Measurements from ENCODE around the gene NPAS1. TPM values are rescaled to one million over a fixed set of nuclear protein-coding genes. Genes with fewer than 3 reads are reported as not detected.

The NPAS1 gene
- total and polyA plus RNA-seq, 2 experiments from 2014 or later = 5.6 to 9.8 TPM

DNA sequence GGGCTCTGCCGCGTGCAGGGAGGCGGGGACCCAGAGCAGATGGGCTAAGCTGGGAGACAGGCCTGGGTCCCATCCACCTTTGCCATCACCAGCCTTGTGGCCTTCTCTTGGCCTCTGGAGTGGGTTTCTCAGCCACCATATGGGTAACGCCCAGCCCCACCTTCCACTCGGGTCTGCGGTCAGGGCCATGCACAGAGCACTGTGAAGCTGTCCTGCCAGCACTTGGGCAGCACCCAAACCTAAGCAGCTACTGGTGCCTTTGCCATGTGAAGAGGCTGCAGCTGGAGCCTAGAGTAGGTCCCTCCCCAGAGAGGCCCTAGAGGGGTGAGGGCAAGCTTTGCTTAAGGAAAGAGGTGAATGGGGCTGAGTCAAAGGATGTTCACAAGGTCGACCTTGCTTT lies 24.1 kb upstream of the NPAS1 start:
- H3K9me3 Mint-ChIP-seq = no peaks in the 10 kb centered on the region
- Histone ChIP-seq H3K4me3 (no peak overlapping the region), H3K4me1 (ENCODE audit: insufficient read depth) (peaks cover 8% of the 10 kb centered on the region), H3F3A (replicated peaks; ENCODE audit: low read depth) (peaks cover 10% of the 10 kb centered on the region), H3K4me2 (no peak overlapping the region), H3K79me2 (replicated peaks; ENCODE audit: insufficient read depth) (no peaks in the 10 kb centered on the region), H3K9me2 (ENCODE audit: insufficient read depth) (no peaks in the 10 kb centered on the region), H4K20me1 (replicated peaks; ENCODE audit: insufficient read depth) (no peaks in the 10 kb centered on the region; the same call in 1 of the 2 replicates), H2AFZ (no peak overlapping the region), H3K27me3 (ENCODE audit: insufficient read depth) (no peaks in the 10 kb centered on the region), H3K27ac (ENCODE audit: low read depth) (no peak overlapping the region), H3K36me3 (ENCODE audit: insufficient read depth) (0 out of 2 replicates have a peak, but pooled peaks cover 5% of the 10 kb centered on the region)
- peaks cover 7% of the 10 kb centered on the region for H3K27me3 Mint-ChIP-seq (ENCODE audit: insufficient read depth, low read depth, poor library complexity)
- H3K4me3 Mint-ChIP-seq = no peak overlapping the region
- H3K27ac Mint-ChIP-seq = no peak overlapping the region
- no peak for TF ChIP-seq EZH2phosphoT487 (IDR thresholded peaks at IDR 0.05; ENCODE audit: unreplicated experiment)
- no peak for TF ChIP-seq POLR2AphosphoS5 (IDR thresholded peaks at IDR 0.05; ENCODE audit: low read depth)
- TF ChIP-seq, protein P1, sequence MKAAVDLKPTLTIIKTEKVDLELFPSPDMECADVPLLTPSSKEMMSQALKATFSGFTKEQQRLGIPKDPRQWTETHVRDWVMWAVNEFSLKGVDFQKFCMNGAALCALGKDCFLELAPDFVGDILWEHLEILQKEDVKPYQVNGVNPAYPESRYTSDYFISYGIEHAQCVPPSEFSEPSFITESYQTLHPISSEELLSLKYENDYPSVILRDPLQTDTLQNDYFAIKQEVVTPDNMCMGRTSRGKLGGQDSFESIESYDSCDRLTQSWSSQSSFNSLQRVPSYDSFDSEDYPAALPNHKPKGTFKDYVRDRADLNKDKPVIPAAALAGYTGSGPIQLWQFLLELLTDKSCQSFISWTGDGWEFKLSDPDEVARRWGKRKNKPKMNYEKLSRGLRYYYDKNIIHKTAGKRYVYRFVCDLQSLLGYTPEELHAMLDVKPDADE (IDR thresholded peaks at IDR 0.05) = no peak
- TF ChIP-seq EZH2 (IDR thresholded peaks at IDR 0.05; ENCODE audit: low read depth, unreplicated experiment) = no peak
- TF ChIP-seq ZNF114 (CRISPR knock-in tag; IDR thresholded peaks at IDR 0.05) = no peak
- TF ChIP-seq NANOG (IDR thresholded peaks at IDR 0.05; ENCODE audit: borderline replicate concordance) = no peak
- TF ChIP-seq, protein P2, sequence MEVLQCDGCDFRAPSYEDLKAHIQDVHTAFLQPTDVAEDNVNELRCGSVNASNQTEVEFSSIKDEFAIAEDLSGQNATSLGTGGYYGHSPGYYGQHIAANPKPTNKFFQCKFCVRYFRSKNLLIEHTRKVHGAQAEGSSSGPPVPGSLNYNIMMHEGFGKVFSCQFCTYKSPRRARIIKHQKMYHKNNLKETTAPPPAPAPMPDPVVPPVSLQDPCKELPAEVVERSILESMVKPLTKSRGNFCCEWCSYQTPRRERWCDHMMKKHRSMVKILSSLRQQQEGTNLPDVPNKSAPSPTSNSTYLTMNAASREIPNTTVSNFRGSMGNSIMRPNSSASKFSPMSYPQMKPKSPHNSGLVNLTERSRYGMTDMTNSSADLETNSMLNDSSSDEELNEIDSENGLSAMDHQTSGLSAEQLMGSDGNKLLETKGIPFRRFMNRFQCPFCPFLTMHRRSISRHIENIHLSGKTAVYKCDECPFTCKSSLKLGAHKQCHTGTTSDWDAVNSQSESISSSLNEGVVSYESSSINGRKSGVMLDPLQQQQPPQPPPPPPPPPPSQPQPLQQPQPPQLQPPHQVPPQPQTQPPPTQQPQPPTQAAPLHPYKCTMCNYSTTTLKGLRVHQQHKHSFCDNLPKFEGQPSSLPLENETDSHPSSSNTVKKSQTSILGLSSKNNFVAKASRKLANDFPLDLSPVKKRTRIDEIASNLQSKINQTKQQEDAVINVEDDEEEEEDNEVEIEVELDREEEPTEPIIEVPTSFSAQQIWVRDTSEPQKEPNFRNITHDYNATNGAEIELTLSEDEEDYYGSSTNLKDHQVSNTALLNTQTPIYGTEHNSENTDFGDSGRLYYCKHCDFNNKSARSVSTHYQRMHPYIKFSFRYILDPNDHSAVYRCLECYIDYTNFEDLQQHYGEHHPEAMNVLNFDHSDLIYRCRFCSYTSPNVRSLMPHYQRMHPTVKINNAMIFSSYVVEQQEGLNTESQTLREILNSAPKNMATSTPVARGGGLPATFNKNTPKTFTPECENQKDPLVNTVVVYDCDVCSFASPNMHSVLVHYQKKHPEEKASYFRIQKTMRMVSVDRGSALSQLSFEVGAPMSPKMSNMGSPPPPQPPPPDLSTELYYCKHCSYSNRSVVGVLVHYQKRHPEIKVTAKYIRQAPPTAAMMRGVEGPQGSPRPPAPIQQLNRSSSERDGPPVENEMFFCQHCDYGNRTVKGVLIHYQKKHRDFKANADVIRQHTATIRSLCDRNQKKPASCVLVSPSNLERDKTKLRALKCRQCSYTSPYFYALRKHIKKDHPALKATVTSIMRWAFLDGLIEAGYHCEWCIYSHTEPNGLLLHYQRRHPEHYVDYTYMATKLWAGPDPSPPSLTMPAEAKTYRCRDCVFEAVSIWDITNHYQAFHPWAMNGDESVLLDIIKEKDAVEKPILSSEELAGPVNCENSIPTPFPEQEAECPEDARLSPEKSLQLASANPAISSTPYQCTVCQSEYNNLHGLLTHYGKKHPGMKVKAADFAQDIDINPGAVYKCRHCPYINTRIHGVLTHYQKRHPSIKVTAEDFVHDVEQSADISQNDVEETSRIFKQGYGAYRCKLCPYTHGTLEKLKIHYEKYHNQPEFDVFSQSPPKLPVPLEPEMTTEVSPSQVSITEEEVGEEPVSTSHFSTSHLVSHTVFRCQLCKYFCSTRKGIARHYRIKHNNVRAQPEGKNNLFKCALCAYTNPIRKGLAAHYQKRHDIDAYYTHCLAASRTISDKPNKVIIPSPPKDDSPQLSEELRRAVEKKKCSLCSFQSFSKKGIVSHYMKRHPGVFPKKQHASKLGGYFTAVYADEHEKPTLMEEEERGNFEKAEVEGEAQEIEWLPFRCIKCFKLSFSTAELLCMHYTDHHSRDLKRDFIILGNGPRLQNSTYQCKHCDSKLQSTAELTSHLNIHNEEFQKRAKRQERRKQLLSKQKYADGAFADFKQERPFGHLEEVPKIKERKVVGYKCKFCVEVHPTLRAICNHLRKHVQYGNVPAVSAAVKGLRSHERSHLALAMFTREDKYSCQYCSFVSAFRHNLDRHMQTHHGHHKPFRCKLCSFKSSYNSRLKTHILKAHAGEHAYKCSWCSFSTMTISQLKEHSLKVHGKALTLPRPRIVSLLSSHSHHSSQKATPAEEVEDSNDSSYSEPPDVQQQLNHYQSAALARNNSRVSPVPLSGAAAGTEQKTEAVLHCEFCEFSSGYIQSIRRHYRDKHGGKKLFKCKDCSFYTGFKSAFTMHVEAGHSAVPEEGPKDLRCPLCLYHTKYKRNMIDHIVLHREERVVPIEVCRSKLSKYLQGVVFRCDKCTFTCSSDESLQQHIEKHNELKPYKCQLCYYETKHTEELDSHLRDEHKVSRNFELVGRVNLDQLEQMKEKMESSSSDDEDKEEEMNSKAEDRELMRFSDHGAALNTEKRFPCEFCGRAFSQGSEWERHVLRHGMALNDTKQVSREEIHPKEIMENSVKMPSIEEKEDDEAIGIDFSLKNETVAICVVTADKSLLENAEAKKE (CRISPR knock-in tag; IDR thresholded peaks at IDR 0.05) = no peak
- no peak for TF ChIP-seq JUNB (IDR thresholded peaks at IDR 0.05; ENCODE audit: unreplicated experiment)
- no peak for TF ChIP-seq STAT1 (IDR thresholded peaks at IDR 0.05; ENCODE audit: unreplicated experiment)
- TF ChIP-seq ZNF331 (CRISPR knock-in tag; IDR thresholded peaks at IDR 0.05; ENCODE audit: low read depth) = no peak
- DNase-seq (ENCODE audit: low spot score) (no peak), ATAC-seq (no peak)
- H3K4me1 Mint-ChIP-seq = peaks cover 11% of the 10 kb centered on the region
- peaks cover 48% of the 10 kb centered on the region for H3K36me3 Mint-ChIP-seq (ENCODE audit: low read depth)

Measured in GM23338 (cell line).